IMR-90 (cell line): ENCODE data around the gene TMTC2. TPM values are rescaled to one million over a fixed set of nuclear protein-coding genes. Genes with fewer than 3 reads are reported as not detected.

Experiments used
- ATAC-seq: fragments of 200-7000 bp; cut with Tn5 transposase; 2 replicates; pipeline ENCODE4 v1.9.1; 2020; ENCODE audit warnings: low read depth, mild to moderate bottlenecking, moderate library complexity
- BruUV-seq: library from RNA; stranded (reverse); fragments of 400-500 nt; replicated peaks from 2 replicates; lab custom pipeline; 2021; lab: Mats Ljungman, UMichigan
- CTCF ChIA-PET: fragments of 300-600 bp; formaldehyde crosslinking; extraction: SDS; loops from one replicate; lab custom pipeline; 2021; ENCODE audit warnings: antibody characterized with exemption; lab: Yijun Ruan, JAX
- POLR2A ChIA-PET: fragments of 300-600 bp; sonication (Branson Sonifier 250); formaldehyde crosslinking; loops from one replicate; lab custom pipeline; 2022; ENCODE audit warnings: antibody characterized with exemption; ENCODE audit not compliant: unreplicated experiment; lab: Charles Lee
- DNase-seq: peaks from one replicate; pipeline ENCODE4 v3.0.0; 2013
- H2AFZ ChIP-seq: replicated peaks from 2 replicates; pipeline ENCODE3; 2013; ENCODE audit warnings: low read length, mild to moderate bottlenecking; ENCODE audit not compliant: poor library complexity
- H2AK5ac ChIP-seq: 2 replicates; pipeline ENCODE4 v1.6.1; 2013; ENCODE audit warnings: low read depth, low read length, inconsistent platforms
- H2AK9ac ChIP-seq: replicated peaks from 2 replicates; pipeline ENCODE3; 2013; ENCODE audit warnings: mild to moderate bottlenecking, low read depth, low read length, moderate library complexity; ENCODE audit not compliant: poor library complexity
- H2BK120ac ChIP-seq: 2 replicates; pipeline ENCODE4 v1.6.1; 2013; ENCODE audit warnings: low read depth, low read length, inconsistent platforms
- H2BK15ac ChIP-seq: 3 replicates; pipeline ENCODE4 v1.6.1; 2013; ENCODE audit warnings: low read depth, low read length, inconsistent platforms
- H2BK20ac ChIP-seq: 2 replicates; pipeline ENCODE4 v1.6.1; 2013; ENCODE audit warnings: low read depth, mild to moderate bottlenecking, inconsistent platforms, low read length, moderate library complexity
- H2BK5ac ChIP-seq: 2 replicates; pipeline ENCODE4 v1.6.1; 2013; ENCODE audit warnings: mild to moderate bottlenecking, low read depth, low read length, inconsistent platforms; ENCODE audit not compliant: poor library complexity, severe bottlenecking
- H3K14ac ChIP-seq: replicated peaks from 2 replicates; pipeline ENCODE4 v1.6.1; 2013; ENCODE audit warnings: low read depth, low read length, inconsistent platforms
- H3K18ac ChIP-seq: 2 replicates; pipeline ENCODE4 v1.6.1; 2013; ENCODE audit warnings: low read depth, low read length, control low read depth
- H3K23ac ChIP-seq: 2 replicates; pipeline ENCODE4 v1.6.1; 2013; ENCODE audit warnings: low read depth, low read length, inconsistent platforms
- H3K27ac ChIP-seq: 2 replicates; pipeline ENCODE4 v1.5.1; 2013; ENCODE audit warnings: mild to moderate bottlenecking, control low read depth, low read length; ENCODE audit not compliant: insufficient read depth
- H3K27me3 ChIP-seq: 2 replicates; pipeline ENCODE4 v1.6.1; 2013; ENCODE audit warnings: low read length; ENCODE audit not compliant: control insufficient read depth, insufficient read depth
- H3K36me3 ChIP-seq: 2 replicates; pipeline ENCODE4 v1.6.1; 2013; ENCODE audit warnings: low read length, mixed read lengths; ENCODE audit not compliant: control insufficient read depth, insufficient read depth
- H3K4ac ChIP-seq: 2 replicates; pipeline ENCODE4 v1.6.1; 2013; ENCODE audit warnings: low read depth, low read length, inconsistent platforms
- H3K4me1 ChIP-seq: 2 replicates; pipeline ENCODE4 v1.6.1; 2013; ENCODE audit warnings: low read length, mixed read lengths; ENCODE audit not compliant: control insufficient read depth, insufficient read depth
- H3K4me2 ChIP-seq: 2 replicates; pipeline ENCODE4 v1.6.1; 2013; ENCODE audit warnings: low read depth, mild to moderate bottlenecking, control low read depth, low read length, moderate library complexity
- H3K4me3 ChIP-seq: 2 replicates; pipeline ENCODE4 v1.5.1; 2013; ENCODE audit warnings: low read depth, mild to moderate bottlenecking, control low read depth, low read length, moderate library complexity; ENCODE audit not compliant: insufficient read depth
- H3K56ac ChIP-seq: 2 replicates; pipeline ENCODE4 v1.6.1; 2013; ENCODE audit warnings: low read length, inconsistent platforms; ENCODE audit not compliant: insufficient read depth; ENCODE audit errors: extremely low read depth
- H3K79me1 ChIP-seq, 2 experiments: 2 replicates each; pipeline ENCODE4 v1.6.1; 2013; ENCODE audit warnings: low read length in 2 of 2, inconsistent platforms in 1 of 2, low read depth in 1 of 2
- H3K9ac ChIP-seq: 2 replicates; pipeline ENCODE4 v1.6.1; 2013; ENCODE audit warnings: low read depth, low read length, control low read depth
- H3K9me1 ChIP-seq: 2 replicates; pipeline ENCODE4 v1.6.1; 2013; ENCODE audit warnings: low read length, inconsistent platforms; ENCODE audit not compliant: insufficient read depth
- H3K9me3 ChIP-seq: 2 replicates; pipeline ENCODE4 v1.6.1; 2013; ENCODE audit warnings: low read length; ENCODE audit not compliant: control insufficient read depth, insufficient read depth
- H4K20me1 ChIP-seq: 2 replicates; pipeline ENCODE4 v1.6.1; 2013; ENCODE audit warnings: low read length, inconsistent platforms; ENCODE audit not compliant: insufficient read depth
- H4K5ac ChIP-seq: 2 replicates; pipeline ENCODE4 v1.6.1; 2013; ENCODE audit warnings: mild to moderate bottlenecking, low read depth, low read length, control low read depth
- H4K8ac ChIP-seq, 2 experiments: 2 replicates each; pipeline ENCODE4 v1.6.1; 2013; ENCODE audit warnings: low read depth in 2 of 2, low read length in 2 of 2, control low read depth in 1 of 2, inconsistent platforms in 1 of 2
- H4K91ac ChIP-seq: 2 replicates; pipeline ENCODE4 v1.6.1; 2013; ENCODE audit warnings: low read depth, low read length, inconsistent platforms; ENCODE audit not compliant: insufficient read depth
- BHLHE40 ChIP-seq: fragments of 150-350 bp; IDR thresholded peaks from 2 replicates; pipeline ENCODE4 v1.6.1; 2016; ENCODE audit warnings: mild to moderate bottlenecking, low read depth, low read length
- CEBPB ChIP-seq: IDR thresholded peaks from 2 replicates; pipeline ENCODE4 v1.6.1; 2012; ENCODE audit warnings: low read depth, low read length, improper control_type of control experiment
- CHD1 ChIP-seq: IDR thresholded peaks from 2 replicates; pipeline ENCODE4 v1.6.1; 2012; ENCODE audit warnings: low read depth, low read length, improper control_type of control experiment
- FOS ChIP-seq: fragments of 150-350 bp; IDR thresholded peaks from 2 replicates; pipeline ENCODE4 v1.6.1; 2016; ENCODE audit warnings: low read depth, low read length
- MAFK ChIP-seq: IDR thresholded peaks from 2 replicates; pipeline ENCODE4 v1.6.1; 2012; ENCODE audit warnings: low read depth, low read length, improper control_type of control experiment
- MAZ ChIP-seq: IDR thresholded peaks from 2 replicates; pipeline ENCODE4 v1.6.1; 2012; ENCODE audit warnings: low read depth, mild to moderate bottlenecking, low read length, improper control_type of control experiment, moderate library complexity, borderline replicate concordance
- MXI1 ChIP-seq: IDR thresholded peaks from 2 replicates; pipeline ENCODE4 v1.6.1; 2012; ENCODE audit warnings: low read depth, mild to moderate bottlenecking, low read length, moderate library complexity, borderline replicate concordance
- NFE2L2 ChIP-seq: fragments of 150-350 bp; IDR thresholded peaks from 2 replicates; pipeline ENCODE4 v1.6.1; 2016; ENCODE audit warnings: low read depth, mild to moderate bottlenecking, low read length
- POLR2A ChIP-seq: IDR thresholded peaks from 2 replicates; pipeline ENCODE4 v1.6.1; 2012; ENCODE audit warnings: mild to moderate bottlenecking, low read depth, low read length
- RAD21 ChIP-seq: IDR thresholded peaks from 2 replicates; pipeline ENCODE4 v1.6.1; 2012; ENCODE audit warnings: low read length, improper control_type of control experiment
- RCOR1 ChIP-seq: IDR thresholded peaks from 2 replicates; pipeline ENCODE4 v1.6.1; 2012; ENCODE audit warnings: mild to moderate bottlenecking, low read length, improper control_type of control experiment; ENCODE audit not compliant: insufficient replicate concordance
- RFX5 ChIP-seq: IDR thresholded peaks from 2 replicates; pipeline ENCODE4 v1.8.0; 2012; ENCODE audit warnings: low read depth, mild to moderate bottlenecking, low read length, moderate library complexity
- SMC3 ChIP-seq: fragments of 150-350 bp; IDR thresholded peaks from 2 replicates; pipeline ENCODE4 v1.6.1; 2016; ENCODE audit warnings: low read depth, mild to moderate bottlenecking, antibody characterized with exemption, low read length, moderate library complexity
- WGBS, 2 experiments: methylation state at CpG; one replicate each; pipeline versions ENCODE4 v1.1.5 to v1.1.7; 2013; ENCODE audit warnings: missing lambda C conversion rate in 2 of 2; ENCODE audit not compliant: insufficient read length in 1 of 2; ENCODE audit errors: extremely low coverage in 2 of 2; 5-methylcytosine and 5-hydroxymethylcytosine counted together
- dilution Hi-C: fragments of 300-500 bp; cut with HindIII; formaldehyde crosslinking; loops from one replicate; pipeline ENCODE4 v1.14.3; 2018; ENCODE audit warnings: low sequenced_read_pairs; ENCODE audit not compliant: unreplicated experiment
- in situ Hi-C: fragments of 300-500 bp; cut with MboI; formaldehyde crosslinking; loops from 3 replicates; pipeline ENCODE4 v1.14.3; 2019; ENCODE audit warnings: low sequenced_read_pairs, inconsistent platforms, mixed read lengths
- intact Hi-C: fragments of 100-400 bp; cut with micrococcal nuclease; formaldehyde crosslinking; loops from 2 replicates; pipeline ENCODE4 v1.10.0; 2022
- polyA plus RNA-seq, 3 experiments: library from polyadenylated mRNA; depleted of rRNA; stranded (reverse); fragments of >200 nt; gene quantifications; 2 replicates each; pipeline ENCODE4 v1.2.3, GENCODE V29; 2012; ENCODE audit warnings: low replicate concordance in 1 of 3
- total RNA-seq: library from RNA; depleted of rRNA; stranded (reverse); fragments of >200 nt; gene quantifications from 2 replicates; pipeline ENCODE4 v1.2.3, GENCODE V29; 2012
- TF ChIP-seq, protein P1 (sequence below): fragments of 150-350 bp; IDR thresholded peaks from 2 replicates; pipeline ENCODE4 v1.6.1; 2017; ENCODE audit warnings: mild to moderate bottlenecking, antibody characterized with exemption, low read length, low read depth
- TF ChIP-seq, protein P2 (sequence below): fragments of 150-350 bp; IDR thresholded peaks from 2 replicates; pipeline ENCODE4 v1.6.1; 2016; ENCODE audit warnings: low read depth, mild to moderate bottlenecking, low read length, moderate library complexity, borderline replicate concordance
- TF ChIP-seq, protein P3 (sequence below): conservative IDR thresholded peaks from 2 replicates; pipeline ENCODE4 v1.5.1; 2012; ENCODE audit warnings: mild to moderate bottlenecking, low read depth, low read length, improper control_type of control experiment

TMTC2 gene
- total and polyA plus RNA-seq, 2 of the 4 experiments (the other 2 are of a cell fraction), result 0.56 to 1.4 TPM

DNA sequence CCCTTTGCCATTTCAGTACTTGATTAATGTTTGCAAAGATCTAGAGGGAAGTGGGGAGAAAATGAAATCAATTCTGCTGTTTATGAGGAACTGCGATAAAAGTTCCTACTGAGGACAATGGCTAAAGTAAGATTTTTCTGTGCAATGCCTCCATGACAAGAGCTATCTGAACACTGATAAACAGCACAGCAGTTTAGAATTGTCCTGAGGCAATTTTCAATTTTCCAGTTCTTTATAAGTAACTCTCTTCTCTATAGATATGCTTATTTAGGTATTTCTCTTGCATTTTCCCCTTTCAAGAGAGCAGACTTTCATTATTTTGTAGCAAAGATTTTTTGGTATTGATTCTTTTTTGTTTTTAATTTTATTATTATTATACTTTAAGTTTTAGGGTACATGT is 34.6 kb upstream of the TMTC2 start:
- H3K4me2 ChIP-seq, result no peak overlapping the region
- H2AFZ ChIP-seq, result no peak overlapping the region
- no peak overlapping the region for H4K5ac ChIP-seq
- no peak overlapping the region for H2BK20ac ChIP-seq
- H3K14ac ChIP-seq, result no peak overlapping the region
- H3K56ac ChIP-seq, result no peak overlapping the region
- no peak overlapping the region for H3K4ac ChIP-seq
- no peak overlapping the region for H4K91ac ChIP-seq
- no peak overlapping the region for H3K9ac ChIP-seq
- no peak overlapping the region for H3K23ac ChIP-seq
- BruUV-seq, result no TSS peak
- H2BK5ac ChIP-seq, result no peak overlapping the region
- CTCF ChIA-PET, result no interaction called here
- no peak overlapping the region for H2BK120ac ChIP-seq
- intact Hi-C loops (no loop called here), in situ Hi-C loops (no loop called here), dilution Hi-C loops (no loop called here)
- no peak overlapping the region for H2AK5ac ChIP-seq
- no peak overlapping the region for H3K18ac ChIP-seq
- no peak overlapping the region for H4K8ac ChIP-seq
- ATAC-seq (no peak), DNase-seq (no peak)
- TF ChIP-seq CHD1 (no peak), SMC3 (no peak), RAD21 (no peak), RCOR1 (no peak), FOS (no peak), POLR2A (no peak), CEBPB (no peak), MAFK (no peak), BHLHE40 (no peak), NFE2L2 (no peak), MAZ (no peak), MXI1 (no peak), RFX5 (no peak)
- TF ChIP-seq, protein P1, sequence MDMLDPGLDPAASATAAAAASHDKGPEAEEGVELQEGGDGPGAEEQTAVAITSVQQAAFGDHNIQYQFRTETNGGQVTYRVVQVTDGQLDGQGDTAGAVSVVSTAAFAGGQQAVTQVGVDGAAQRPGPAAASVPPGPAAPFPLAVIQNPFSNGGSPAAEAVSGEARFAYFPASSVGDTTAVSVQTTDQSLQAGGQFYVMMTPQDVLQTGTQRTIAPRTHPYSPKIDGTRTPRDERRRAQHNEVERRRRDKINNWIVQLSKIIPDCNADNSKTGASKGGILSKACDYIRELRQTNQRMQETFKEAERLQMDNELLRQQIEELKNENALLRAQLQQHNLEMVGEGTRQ, result no peak
- TF ChIP-seq, protein P2, sequence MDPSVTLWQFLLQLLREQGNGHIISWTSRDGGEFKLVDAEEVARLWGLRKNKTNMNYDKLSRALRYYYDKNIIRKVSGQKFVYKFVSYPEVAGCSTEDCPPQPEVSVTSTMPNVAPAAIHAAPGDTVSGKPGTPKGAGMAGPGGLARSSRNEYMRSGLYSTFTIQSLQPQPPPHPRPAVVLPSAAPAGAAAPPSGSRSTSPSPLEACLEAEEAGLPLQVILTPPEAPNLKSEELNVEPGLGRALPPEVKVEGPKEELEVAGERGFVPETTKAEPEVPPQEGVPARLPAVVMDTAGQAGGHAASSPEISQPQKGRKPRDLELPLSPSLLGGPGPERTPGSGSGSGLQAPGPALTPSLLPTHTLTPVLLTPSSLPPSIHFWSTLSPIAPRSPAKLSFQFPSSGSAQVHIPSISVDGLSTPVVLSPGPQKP, result no peak
- TF ChIP-seq, protein P3, sequence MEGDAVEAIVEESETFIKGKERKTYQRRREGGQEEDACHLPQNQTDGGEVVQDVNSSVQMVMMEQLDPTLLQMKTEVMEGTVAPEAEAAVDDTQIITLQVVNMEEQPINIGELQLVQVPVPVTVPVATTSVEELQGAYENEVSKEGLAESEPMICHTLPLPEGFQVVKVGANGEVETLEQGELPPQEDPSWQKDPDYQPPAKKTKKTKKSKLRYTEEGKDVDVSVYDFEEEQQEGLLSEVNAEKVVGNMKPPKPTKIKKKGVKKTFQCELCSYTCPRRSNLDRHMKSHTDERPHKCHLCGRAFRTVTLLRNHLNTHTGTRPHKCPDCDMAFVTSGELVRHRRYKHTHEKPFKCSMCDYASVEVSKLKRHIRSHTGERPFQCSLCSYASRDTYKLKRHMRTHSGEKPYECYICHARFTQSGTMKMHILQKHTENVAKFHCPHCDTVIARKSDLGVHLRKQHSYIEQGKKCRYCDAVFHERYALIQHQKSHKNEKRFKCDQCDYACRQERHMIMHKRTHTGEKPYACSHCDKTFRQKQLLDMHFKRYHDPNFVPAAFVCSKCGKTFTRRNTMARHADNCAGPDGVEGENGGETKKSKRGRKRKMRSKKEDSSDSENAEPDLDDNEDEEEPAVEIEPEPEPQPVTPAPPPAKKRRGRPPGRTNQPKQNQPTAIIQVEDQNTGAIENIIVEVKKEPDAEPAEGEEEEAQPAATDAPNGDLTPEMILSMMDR, result no peak
- no peaks in the 10 kb centered on the region; the same call in 1 of the 2 replicates for H3K9me3 ChIP-seq
- H3K79me1 ChIP-seq, result no peaks in the 10 kb centered on the region
- H3K9me1 ChIP-seq, result no peaks in the 10 kb centered on the region
- H3K27ac ChIP-seq, result no peak overlapping the region
- no peak overlapping the region for H2AK9ac ChIP-seq
- no peaks in the 10 kb centered on the region for H3K4me1 ChIP-seq
- no peak overlapping the region for H3K4me3 ChIP-seq
- no peaks in the 10 kb centered on the region for H4K20me1 ChIP-seq
- no peaks in the 10 kb centered on the region for H3K27me3 ChIP-seq
- WGBS, 2 experiments, result no CpG with 5 or more reads among the region's 1 CpG
- POLR2A ChIA-PET, result no interaction called here
- no peak overlapping the region for H2BK15ac ChIP-seq
- H3K36me3 ChIP-seq, result no peaks in the 10 kb centered on the region
